HG03442 (cell line): Measurements from ENCODE around the gene NID2.

Experiments used
- ATAC-seq: cut with Tn5 transposase; IDR thresholded peaks from one replicate; pipeline ENCODE4 v1.9.1; 2021; ENCODE audit warnings: mild to moderate bottlenecking, moderate library complexity; ENCODE audit not compliant: unreplicated experiment

The NID2 gene

GRCh38 chr14:51962711-51963110 is 106.1 kb downstream of the NID2 start:
- ATAC-seq: no peak

DNA sequence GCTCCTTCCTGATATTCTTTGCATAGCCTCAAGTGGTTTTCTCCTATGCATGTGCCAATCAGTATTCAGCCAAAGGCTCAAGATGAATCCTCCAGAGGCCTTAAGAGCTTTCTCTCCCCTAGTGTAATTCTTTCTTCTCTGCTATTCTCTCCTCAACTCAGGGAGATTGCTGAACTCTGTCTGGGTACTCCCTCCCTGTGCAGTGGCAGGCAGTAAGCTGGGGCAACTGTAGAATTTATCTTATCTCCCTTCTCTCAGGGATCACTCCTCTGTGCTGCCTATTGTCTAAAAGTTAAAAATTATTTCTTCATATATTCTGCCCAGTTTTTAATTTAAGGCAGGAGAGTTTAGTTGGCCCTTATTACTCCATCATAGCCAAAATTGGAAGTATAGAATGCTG is 108.0 kb downstream of the NID2 start:
- ATAC-seq: no peak

- no peak for ATAC-seq
Observed at GRCh38 chr14:51959928-51960327, 108.9 kb downstream of the NID2 start.

DNA sequence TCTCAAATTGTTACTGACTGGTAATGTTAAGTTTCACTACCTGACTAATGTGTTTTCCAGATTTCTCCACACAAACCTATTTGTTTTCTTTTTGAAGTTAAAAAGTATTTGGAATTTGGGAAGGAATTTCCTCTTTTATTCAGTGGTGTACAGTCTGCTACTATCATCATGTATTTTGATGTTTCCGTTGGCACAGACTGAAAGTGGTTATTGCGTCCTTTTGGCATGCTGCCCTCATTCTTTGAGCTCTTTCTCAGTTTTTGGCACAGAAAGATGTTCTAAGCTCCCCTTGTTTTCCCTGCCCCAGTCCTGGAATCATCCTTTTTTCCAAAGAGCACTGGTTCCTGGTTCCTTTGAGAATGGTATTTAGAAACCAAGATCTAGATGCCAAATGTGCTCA is 110.9 kb downstream of the NID2 start:
- ATAC-seq: no peak
